Endothelial cell of umbilical vein (primary cell): Measurements from ENCODE around the gene FAM135A. TPM values are rescaled to one million over a fixed set of nuclear protein-coding genes. Genes with fewer than 3 reads are reported as not detected.

Experiments
- Bru-seq: library from RNA; stranded (reverse); fragments of 400-500 nt; gene quantifications from one replicate; lab custom pipeline; 2021; lab: Mats Ljungman, UMichigan
- BruChase-seq, 2 experiments: library from RNA; stranded (reverse); fragments of 400-500 nt; gene quantifications; one replicate each; lab custom pipeline; 2021; lab: Mats Ljungman, UMichigan
- BruUV-seq: library from RNA; stranded (reverse); fragments of 400-500 nt; replicated peaks from 2 replicates; lab custom pipeline; 2021; lab: Mats Ljungman, UMichigan
- CTCF ChIA-PET: fragments of 300-600, 350-600 bp; sonication (Branson Sonifier 250); formaldehyde crosslinking; loops from one replicate; lab custom pipeline; 2021; ENCODE audit warnings: antibody characterized with exemption, inconsistent platforms; lab: Charles Lee
- POLR2A ChIA-PET: fragments of 300-600, 350-600 bp; sonication (Branson Sonifier 250); formaldehyde crosslinking; loops from one replicate; lab custom pipeline; 2021; ENCODE audit warnings: antibody characterized with exemption, inconsistent platforms; lab: Charles Lee
- DNase-seq: peaks from one replicate; pipeline ENCODE4 v3.0.0-alpha.2; 2011; ENCODE audit warnings: low read depth, low spot score
- FAIRE-seq: peaks from 2 replicates; lab custom pipeline; 2011; peaks lifted over from hg19 to GRCh38; lab: Jason Lieb, UNC
- H2AFZ ChIP-seq: 2 replicates; pipeline ENCODE4 v1.6.0; 2012; ENCODE audit warnings: low read depth, low read length, control low read depth, inconsistent platforms
- H3K27ac ChIP-seq: 2 replicates; pipeline ENCODE4 v1.5.1; 2011; ENCODE audit warnings: low read depth, mild to moderate bottlenecking, control low read depth, low read length, moderate library complexity; ENCODE audit not compliant: insufficient read depth
- H3K27me3 ChIP-seq, 2 experiments: 2 replicates each; pipeline versions ENCODE4 v1.6.0 to v1.6.1; 2011; ENCODE audit warnings: low read length in 2 of 2, mixed read lengths in 1 of 2; ENCODE audit not compliant: control insufficient read depth in 2 of 2, insufficient read depth in 2 of 2
- H3K36me3 ChIP-seq, 2 experiments: 2 replicates in 1 of 2; 3 replicates in 1 of 2; pipeline ENCODE4 v1.5.1; 2011; ENCODE audit warnings: low read length in 2 of 2, mild to moderate bottlenecking in 1 of 2, moderate library complexity in 1 of 2; ENCODE audit not compliant: control insufficient read depth in 2 of 2, insufficient read depth in 2 of 2; ENCODE audit errors: extremely low read depth in 1 of 2
- H3K4me1 ChIP-seq: 3 replicates; pipeline ENCODE4 v1.5.1; 2011; ENCODE audit warnings: mild to moderate bottlenecking, low read length; ENCODE audit not compliant: control insufficient read depth, insufficient read depth; ENCODE audit errors: extremely low read depth
- H3K4me2 ChIP-seq: 2 replicates; pipeline ENCODE4 v1.6.1; 2011; ENCODE audit warnings: low read length, control low read depth, mixed read lengths; ENCODE audit not compliant: insufficient read depth
- H3K4me3 ChIP-seq, 3 experiments: fragments of 200-600 bp in 1 of 3; sonication (generic), shearing (Covaris generic) in 1 of 3; replicated peaks in 1 of 3; 2 replicates each; pipeline ENCODE4 v1.5.1; 2011 to 2016; ENCODE audit warnings: control low read depth in 3 of 3, low read length in 3 of 3, mild to moderate bottlenecking in 2 of 3, inconsistent platforms in 1 of 3, low read depth in 1 of 3, moderate library complexity in 1 of 3; ENCODE audit not compliant: insufficient read depth in 1 of 3
- H3K79me2 ChIP-seq: 2 replicates; pipeline ENCODE4 v1.6.0; 2012; ENCODE audit warnings: low read length, inconsistent platforms; ENCODE audit not compliant: control insufficient read depth, insufficient read depth
- H3K9ac ChIP-seq: replicated peaks from 2 replicates; pipeline ENCODE3; 2011; ENCODE audit warnings: low read length, control low read depth; ENCODE audit not compliant: insufficient read depth; ENCODE audit errors: extremely low read depth
- H3K9me1 ChIP-seq: replicated peaks from 3 replicates; pipeline ENCODE4 v1.6.0; 2011; ENCODE audit warnings: mild to moderate bottlenecking, low read length; ENCODE audit not compliant: control insufficient read depth, insufficient read depth; ENCODE audit errors: extremely low read depth
- H3K9me3 ChIP-seq: replicated peaks from 2 replicates; pipeline ENCODE4 v1.5.1; 2012; ENCODE audit warnings: low read length, inconsistent platforms; ENCODE audit not compliant: control insufficient read depth, insufficient read depth
- H4K20me1 ChIP-seq: replicated peaks from 2 replicates; pipeline ENCODE3; 2011; ENCODE audit warnings: mild to moderate bottlenecking, low read length; ENCODE audit not compliant: control insufficient read depth, insufficient read depth; ENCODE audit errors: extremely low read depth
- CTCF ChIP-seq, 2 donors: IDR thresholded peaks; 1 replicate in 1 of 2; 2 replicates in 1 of 2; pipeline ENCODE4 v1.5.1; 2011; ENCODE audit warnings: low read length in 2 of 2, mild to moderate bottlenecking in 2 of 2, moderate library complexity in 2 of 2, control low read depth in 1 of 2, inconsistent platforms in 1 of 2, low read depth in 1 of 2; ENCODE audit not compliant: insufficient read depth in 1 of 2; ENCODE audit errors: extremely low read depth in 1 of 2
- EZH2 ChIP-seq: IDR thresholded peaks from 2 replicates; pipeline ENCODE4 v1.6.1; 2012; ENCODE audit warnings: borderline replicate concordance, low read depth, mild to moderate bottlenecking, moderate library complexity, low read length, inconsistent platforms; ENCODE audit not compliant: severe bottlenecking
- FOS ChIP-seq: IDR thresholded peaks from 2 replicates; pipeline ENCODE4 v1.6.1; 2011; ENCODE audit warnings: mild to moderate bottlenecking, low read length, moderate library complexity, borderline replicate concordance; ENCODE audit not compliant: insufficient read depth
- GATA2 ChIP-seq: IDR thresholded peaks from 2 replicates; pipeline ENCODE4 v1.7.0; 2011; ENCODE audit warnings: low read depth, mild to moderate bottlenecking, moderate library complexity, mixed read lengths, low read length; ENCODE audit not compliant: insufficient read length, insufficient read depth
- JUN ChIP-seq: IDR thresholded peaks from 2 replicates; pipeline ENCODE4 v1.6.1; 2011; ENCODE audit warnings: borderline replicate concordance, low read depth; ENCODE audit not compliant: insufficient read length, insufficient read depth
- MAX ChIP-seq: IDR thresholded peaks from 2 replicates; pipeline ENCODE4 v1.6.1; 2011; ENCODE audit not compliant: insufficient read depth, insufficient read length
- MYC ChIP-seq: IDR thresholded peaks from one replicate; pipeline ENCODE4 v1.6.1; 2011; ENCODE audit warnings: mild to moderate bottlenecking, low read depth, low read length
- POLR2A ChIP-seq: IDR thresholded peaks from 2 replicates; pipeline ENCODE4 v1.6.1; 2012; ENCODE audit warnings: low read depth, mild to moderate bottlenecking, control low read depth, low read length
- POLR2AphosphoS5 ChIP-seq: IDR thresholded peaks from 2 replicates; pipeline ENCODE4 v1.6.1; 2012; ENCODE audit warnings: low read depth, mild to moderate bottlenecking, control low read depth, low read length, moderate library complexity; ENCODE audit not compliant: insufficient read depth
- dilution Hi-C: fragments of 300-500 bp; cut with MboI; formaldehyde crosslinking; loops from one replicate; pipeline ENCODE4 v1.15.0; 2019; ENCODE audit warnings: low sequenced_read_pairs; ENCODE audit not compliant: extremely low pct_ligation_motif_present
- intact Hi-C: fragments of 100-400 bp; cut with micrococcal nuclease; formaldehyde crosslinking; loops from one replicate; pipeline ENCODE4 v1.10.0; 2022
- long read RNA-seq: library from polyadenylated mRNA; stranded (forward); transcript quantifications from one replicate; pipeline ENCODE4 v2.0.0, GENCODE V29; 2021
- polyA minus RNA-seq, 3 experiments: library from RNA; depleted of rRNA, polyadenylated mRNA; stranded (reverse); fragments of >200 nt; gene quantifications; 1 replicate in 1 of 3; 2 replicates in 2 of 3; pipeline ENCODE4 v1.2.3, GENCODE V29; 2011
- polyA plus RNA-seq, 4 experiments: library from polyadenylated mRNA; depleted of rRNA in 3 of 4; stranded (reverse) in 3 of 4; unstranded in 1 of 4; fragments of >200 nt; gene quantifications; 2 replicates each; pipeline versions ENCODE4 v1.2.1 to v1.2.3, GENCODE V29; 2011 to 2012; ENCODE audit warnings: missing spikeins in 1 of 4
- total RNA-seq: library from RNA; stranded (reverse); gene quantifications from 2 replicates; pipeline ENCODE4 v1.2.3, GENCODE V29; 2021

The FAM135A gene
- total RNA-seq: 9.6 and 11.5 TPM in 2 replicates
- 3.0 and 3.7 TPM in 2 replicates for polyA plus RNA-seq
- 2.8 and 3.3 TPM in 2 replicates for polyA plus RNA-seq (2011; cell fraction: cytosol; rRNA removed)
- 12.0 and 14.8 TPM in 2 replicates for polyA plus RNA-seq (2011; cell fraction: nucleus; rRNA removed)
- 4.6 and 5.3 TPM in 2 replicates for polyA plus RNA-seq (2012)
- polyA minus RNA-seq: 16.8 and 20.4 TPM in 2 replicates
- 6.7 TPM for polyA minus RNA-seq (2011; cell fraction: cytosol; rRNA and poly(A)+ RNA removed)
- polyA minus RNA-seq (2011; cell fraction: nucleus; rRNA and poly(A)+ RNA removed): 47.3 and 56.8 TPM in 2 replicates
- Bru-seq, nascent RNA: percentile 69 among the genes with signal in this experiment
- BruChase-seq, experiment 1, labeled RNA remaining after a 6-hour chase: percentile 58 among the genes with signal in this experiment
- percentile 74 among the genes with signal in this experiment for BruChase-seq, experiment 2, labeled RNA remaining after a 2-hour chase
- long read RNA-seq, partial matches to known transcripts: 0 of 5 reads
- long read RNA-seq, other reads (novel, unspliced or antisense): 5 of 5 reads

- intact Hi-C loops: loop anchor here (1.0 to 5.0 kb wide), 5 partner anchors 15 to 274 kb away; partner anchors contain the start of genes SDHAF4 and SMAP1
- peak; percentile 99 for FAIRE-seq
- peak; percentile 79 for TF ChIP-seq POLR2AphosphoS5
- no peak for TF ChIP-seq EZH2
- TF ChIP-seq CTCF (IDR thresholded peaks at IDR 0.05; ENCODE audit: extremely low read depth in 1 of 2, insufficient read depth in 1 of 2, low read depth in 1 of 2, low read length in 2 of 2): no peak
- TF ChIP-seq POLR2A: peak; percentile 85
- TF ChIP-seq MAX: peak; percentile 25
- no peak for TF ChIP-seq FOS
- TF ChIP-seq GATA2: no peak
- no peak for TF ChIP-seq JUN
- no peak for TF ChIP-seq MYC
These were observed at the start of gene FAM135A for GRCh38 chr6:70413114-70413991. Gene FAM135A (plus strand): TSS chr6:70413508. CDS start chr6:70428343, 14,835 bp downstream.

More at GRCh38 chr6:70413114-70413991, at the start of gene FAM135A:
- DNase-seq: peak; percentile 98
- Histone ChIP-seq H3K27ac (peak within 1 kb of the TSS; percentile 52), H3K27me3 (peaks cover 0 to 3% of the 10 kb centered on the region in 2 experiments), H3K4me1 (peaks cover 6% of the 10 kb centered on the region), H3K4me2 (peak within 1 kb of the TSS; percentile 89), H3K9ac (peak within 1 kb of the TSS; percentile 96), H3K4me3 (peak within 1 kb of the TSS; percentile 64 to 94 (median 92)), H4K20me1 (no peaks in the 10 kb centered on the region), H3K36me3 (no peaks in the 10 kb centered on the region), H2AFZ (peak within 1 kb of the TSS; percentile 92), H3K9me1 (no peaks in the 10 kb centered on the region), H3K79me2 (no peaks in the 10 kb centered on the region), H3K9me3 (no peaks in the 10 kb centered on the region)
- POLR2A ChIA-PET: interaction anchor here (0.7 to 0.8 kb wide), 4 partner anchors 26 to 991 kb away, joined by 3 read pairs; no protein-coding TSS in a partner anchor
- dilution Hi-C loops: no loop called here
- no TSS peak for BruUV-seq
- CTCF ChIA-PET: interaction anchor here (1.0 to 1.8 kb wide), 8 partner anchors 12 to 542 kb away, joined by 3 to 9 read pairs (median 5); no protein-coding TSS in a partner anchor
